OCI-LY7 (cell line): Measurements from ENCODE around the gene CBFA2T2. TPM values are rescaled to one million over a fixed set of nuclear protein-coding genes. Genes with fewer than 3 reads are reported as not detected.
A peak's percentile ranks its signal among the peaks of the same experiment; 100 is the strongest.

Source experiments
- BruUV-seq: library from RNA; stranded (reverse); fragments of 400-500 nt; replicated peaks from 2 replicates; lab custom pipeline; 2021; lab: Mats Ljungman, UMichigan
- CTCF ChIA-PET: fragments of 300-600 bp; sonication (Branson Sonifier 250); formaldehyde crosslinking; loops from one replicate; lab custom pipeline; 2022; ENCODE audit warnings: antibody characterized with exemption; ENCODE audit not compliant: unreplicated experiment; lab: Charles Lee
- POLR2A ChIA-PET: fragments of 300-600 bp; sonication (Branson Sonifier 250); formaldehyde crosslinking; loops from one replicate; lab custom pipeline; 2022; ENCODE audit warnings: antibody characterized with exemption; lab: Charles Lee
- DNase-seq: peaks from one replicate; pipeline ENCODE4 v3.0.0-alpha.2; 2015; ENCODE audit warnings: low spot score
- H2AFZ ChIP-seq: fragments of 200-600 bp; sonication (generic), shearing (Covaris generic); 2 replicates; pipeline ENCODE4 v1.6.1; 2014; ENCODE audit warnings: mild to moderate bottlenecking, antibody characterized with exemption, low read length, moderate library complexity
- H3K27ac ChIP-seq: fragments of 200-600 bp; sonication (generic); 2 replicates; pipeline ENCODE4 v1.5.1; 2014; ENCODE audit warnings: mixed run types, low read depth, mild to moderate bottlenecking, moderate library complexity, low read length, inconsistent platforms; ENCODE audit not compliant: poor library complexity, severe bottlenecking
- H3K36me3 ChIP-seq: fragments of 200-600 bp; sonication (generic); 2 replicates; pipeline ENCODE4 v1.6.1; 2014; ENCODE audit warnings: mild to moderate bottlenecking, antibody characterized with exemption, low read length, moderate library complexity, mixed read lengths; ENCODE audit not compliant: insufficient read depth
- H3K4me1 ChIP-seq: fragments of 200-600 bp; sonication (generic); 2 replicates; pipeline ENCODE4 v1.5.1; 2014; ENCODE audit warnings: mild to moderate bottlenecking, low read length; ENCODE audit not compliant: insufficient read depth, poor library complexity, severe bottlenecking
- H3K4me2 ChIP-seq: fragments of 200-600 bp; sonication (generic); 2 replicates; pipeline ENCODE4 v1.6.1; 2014; ENCODE audit warnings: mild to moderate bottlenecking, low read length
- H3K4me3 ChIP-seq: fragments of 200-600 bp; sonication (generic); 2 replicates; pipeline ENCODE4 v1.5.1; 2014; ENCODE audit warnings: mild to moderate bottlenecking, low read depth, low read length; ENCODE audit not compliant: poor library complexity, severe bottlenecking
- H3K79me2 ChIP-seq: fragments of 200-600 bp; sonication (generic); 2 replicates; pipeline ENCODE4 v1.6.1; 2016; ENCODE audit warnings: low read depth, mild to moderate bottlenecking, low read length, moderate library complexity, mixed read lengths; ENCODE audit not compliant: insufficient read depth
- H3K9me2 ChIP-seq: fragments of 200-600 bp; sonication (generic); 2 replicates; pipeline ENCODE4 v1.6.1; 2016; ENCODE audit warnings: mild to moderate bottlenecking, low read length, mixed read lengths; ENCODE audit not compliant: insufficient read depth
- H3K9me3 ChIP-seq: fragments of 200-600 bp; sonication (generic); 2 replicates; pipeline ENCODE4 v1.6.1; 2014; ENCODE audit warnings: mild to moderate bottlenecking, mixed run types, low read length, mixed read lengths
- H4K20me1 ChIP-seq: fragments of 200-600 bp; sonication (generic); 2 replicates; pipeline ENCODE4 v1.6.1; 2014; ENCODE audit warnings: mild to moderate bottlenecking, antibody characterized with exemption, low read length, moderate library complexity, mixed read lengths; ENCODE audit not compliant: insufficient read depth
- CTCF ChIP-seq: fragments of 200-600 bp; sonication (generic); conservative IDR thresholded peaks from 2 replicates; pipeline ENCODE4 v1.5.1; 2014; ENCODE audit warnings: mild to moderate bottlenecking, antibody characterized with exemption, low read length, moderate library complexity, mixed read lengths
- EZH2phosphoT487 ChIP-seq: fragments of 200-600 bp; sonication (generic); IDR thresholded peaks from 2 replicates; pipeline ENCODE4 v1.6.1; 2018; ENCODE audit warnings: low read depth, borderline replicate concordance, mild to moderate bottlenecking, mixed run types, antibody characterized with exemption, low read length, moderate library complexity, mixed read lengths
- intact Hi-C: fragments of 100-400 bp; cut with micrococcal nuclease; formaldehyde crosslinking; loops from one replicate; pipeline ENCODE4 v1.10.0; 2022; ENCODE audit not compliant: unreplicated experiment
- total RNA-seq, 2 experiments: library from RNA; depleted of rRNA in 1 of 2; stranded (reverse); fragments of >200 nt in 1 of 2; shearing (Covaris generic) in 1 of 2; gene quantifications; 2 replicates each; pipeline ENCODE4 v1.2.3, GENCODE V29; 2014 to 2022

Gene CBFA2T2
- total RNA-seq, 2 experiments from 2014 or later = 20.7 to 32.9 TPM

GRCh38 chr20:33563788-33564187 lies 73.9 kb downstream of the CBFA2T2 start:
- TF ChIP-seq CTCF (no peak), EZH2phosphoT487 (no peak)
- no peak for DNase-seq
- Histone ChIP-seq H3K4me1 (peaks cover 71% of the 10 kb centered on the region), H3K27ac (peak overlapping the region; percentile 99), H3K4me3 (peak overlapping the region; percentile 83), H3K4me2 (peak overlapping the region; percentile 72), H3K9me3 (no peaks in the 10 kb centered on the region), H2AFZ (no peak overlapping the region), H3K79me2 (peaks cover 71% of the 10 kb centered on the region), H4K20me1 (no peaks in the 10 kb centered on the region), H3K36me3 (peaks cover 14% of the 10 kb centered on the region), H3K9me2 (no peaks in the 10 kb centered on the region)
- intact Hi-C loops = no loop called here
- CTCF ChIA-PET = no interaction called here
- no TSS peak for BruUV-seq
- POLR2A ChIA-PET = no interaction called here

- intact Hi-C loops = loop anchor here (2.0 to 5.0 kb wide), 2 partner anchors 20 to 120 kb away; no protein-coding TSS in a partner anchor
- Histone ChIP-seq H3K4me1 (peaks cover 79% of the 10 kb centered on the region), H3K79me2 (peaks cover 93% of the 10 kb centered on the region), H3K27ac (peak overlapping the region; percentile 99), H2AFZ (no peak overlapping the region), H4K20me1 (no peaks in the 10 kb centered on the region), H3K9me3 (no peaks in the 10 kb centered on the region), H3K4me3 (peak overlapping the region; percentile 83), H3K36me3 (peaks cover 16% of the 10 kb centered on the region; the same call in 1 of the 2 replicates), H3K9me2 (no peaks in the 10 kb centered on the region), H3K4me2 (peak overlapping the region; percentile 72)
- no TSS peak for BruUV-seq
- DNase-seq = no peak
- ChIA-PET CTCF (interaction anchor here (0.6 to 0.7 kb wide), 2 partner anchors 10 to 82 kb away, joined by 3 read pairs; no protein-coding TSS in a partner anchor), POLR2A (interaction anchor here (0.7 to 2.4 kb wide), 11 partner anchors 8 to 222 kb away, joined by 3 to 10 read pairs (median 6); partner anchors contain the start of gene CBFA2T2)
- no peak for TF ChIP-seq EZH2phosphoT487
- TF ChIP-seq CTCF = no peak
Observed at GRCh38 chr20:33566781-33567603, 77.1 kb downstream of the CBFA2T2 start.
